ENCODE results near the gene CPSF2.
"Not testable (repeated sequence)": the region's sequence is repeated elsewhere in the genome, so short reads cannot be mapped to it uniquely, and the experiment has no call there.

CPSF2 gene

GRCh38 chr14:92176476-92176875 is 54.7 kb downstream of the CPSF2 start:
- peak; percentile 62 for DNase-seq (ENCODE audit: low read depth)
- TF ChIP-seq CTCF (IDR thresholded peaks at IDR 0.05; ENCODE audit: insufficient read depth, low read depth, low read length, missing control alignments): no peak

GRCh38 chr14:92179178-92179577 is 57.4 kb downstream of the CPSF2 start:
- DNase-seq (ENCODE audit: low read depth); H3K4me3 ChIP-seq (ENCODE audit: low read length): not testable (repeated sequence)

More at GRCh38 chr14:92176476-92176875, 54.7 kb downstream of the CPSF2 start:
- no peak overlapping the region for H3K4me3 ChIP-seq (ENCODE audit: low read length)

- H3K4me3 ChIP-seq (ENCODE audit: low read length): no peak overlapping the region
- TF ChIP-seq CTCF (IDR thresholded peaks at IDR 0.05; ENCODE audit: insufficient read depth, low read depth, low read length, missing control alignments): no peak
These were observed 63.8 kb downstream of the CPSF2 start for GRCh38 chr14:92185559-92185958.

GRCh38 chr14:92187616-92188015 is 65.8 kb downstream of the CPSF2 start:
- not testable (repeated sequence) for DNase-seq (ENCODE audit: low read depth); H3K4me3 ChIP-seq (ENCODE audit: low read length)

More at GRCh38 chr14:92185559-92185958, 63.8 kb downstream of the CPSF2 start:
- no peak for DNase-seq (ENCODE audit: low read depth)

- no peak for TF ChIP-seq CTCF (IDR thresholded peaks at IDR 0.05; ENCODE audit: insufficient read depth, low read depth, low read length, missing control alignments)
- H3K4me3 ChIP-seq (ENCODE audit: low read length): no peak overlapping the region
- DNase-seq (ENCODE audit: low read depth): no peak
These were observed 69.0 kb downstream of the CPSF2 start for GRCh38 chr14:92190768-92191167.

- TF ChIP-seq CTCF (IDR thresholded peaks at IDR 0.05; ENCODE audit: insufficient read depth, low read depth, low read length, missing control alignments): no peak
- DNase-seq (ENCODE audit: low read depth): no peak
- no peak overlapping the region for H3K4me3 ChIP-seq (ENCODE audit: low read length)
These were observed 77.0 kb downstream of the CPSF2 start for GRCh38 chr14:92198804-92199203.

- TF ChIP-seq CTCF (IDR thresholded peaks at IDR 0.05; ENCODE audit: insufficient read depth, low read depth, low read length, missing control alignments): peak; percentile 2
- no peak overlapping the region for H3K4me3 ChIP-seq (ENCODE audit: low read length)
- DNase-seq (ENCODE audit: low read depth): no peak
These were observed 78.0 kb downstream of the CPSF2 start for GRCh38 chr14:92199763-92200162.

- TF ChIP-seq CTCF (IDR thresholded peaks at IDR 0.05; ENCODE audit: insufficient read depth, low read depth, low read length, missing control alignments): no peak
- no peak for DNase-seq (ENCODE audit: low read depth)
- H3K4me3 ChIP-seq (ENCODE audit: low read length): no peak overlapping the region
These were observed 81.3 kb downstream of the CPSF2 start for GRCh38 chr14:92203116-92203515.
